ENCODE data around the gene CCDC87.

DNA sequence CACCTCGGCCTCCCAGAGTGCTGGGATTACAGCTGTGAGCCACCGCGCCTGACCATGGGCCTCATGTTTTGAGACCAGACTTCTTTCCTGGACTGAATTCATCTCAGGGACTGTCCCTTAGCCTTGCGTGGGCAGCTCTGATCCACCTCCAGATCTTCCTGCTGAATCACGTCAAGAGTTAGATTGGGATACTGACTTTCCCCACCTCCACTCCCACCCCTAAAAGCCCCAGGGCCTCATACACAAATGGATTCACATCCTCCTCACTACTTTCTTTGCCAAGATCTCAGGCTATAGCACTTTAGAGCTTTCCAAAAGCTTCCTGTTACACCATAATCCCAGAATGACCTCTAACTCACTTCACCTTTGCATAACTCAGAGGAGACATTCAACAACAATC is 12.1 kb downstream of the CCDC87 start:
- TF ChIP-seq CTCF (IDR thresholded peaks at IDR 0.05): no peak
- TF ChIP-seq POLR2A (IDR thresholded peaks at IDR 0.05): no peak

All from lower leg skin (tissue), 3 donors.